Kidney epithelial cell (primary cell): ENCODE measurements around the gene DDC. TPM values are rescaled to one million over a fixed set of nuclear protein-coding genes. Genes with fewer than 3 reads are reported as not detected.

ENCODE experiments used
- DNase-seq: peaks from one replicate; pipeline ENCODE4 v3.0.0-alpha.2; 2010; ENCODE audit warnings: low read depth
- H3K27me3 ChIP-seq: 2 replicates; pipeline ENCODE4 v1.6.0; 2011; ENCODE audit warnings: low read length; ENCODE audit not compliant: control insufficient read depth, insufficient read depth
- H3K36me3 ChIP-seq: 2 replicates; pipeline ENCODE4 v1.5.1; 2011; ENCODE audit warnings: low read length; ENCODE audit not compliant: control insufficient read depth, insufficient read depth
- H3K4me3 ChIP-seq: 2 replicates; pipeline ENCODE4 v1.5.1; 2011; ENCODE audit warnings: low read depth, mild to moderate bottlenecking, control low read depth, low read length
- total RNA-seq: library from RNA; depleted of rRNA; stranded (reverse); fragments of >200 nt; gene quantifications from 2 replicates; pipeline ENCODE4 v1.2.3, GENCODE V29; 2015
- TF ChIP-seq, protein P1 (sequence below): IDR thresholded peaks from 2 replicates; pipeline ENCODE4 v1.5.1; 2011; ENCODE audit warnings: mild to moderate bottlenecking, moderate library complexity, low read length, control low read depth, inconsistent platforms; ENCODE audit not compliant: insufficient read depth, poor library complexity, severe bottlenecking

The DDC gene
- total RNA-seq, 1 donor from 2014 or later, result not detected

GRCh38 chr7:50426280-50427045 is 138.7 kb downstream of the DDC start:
- no peak overlapping the region for H3K4me3 ChIP-seq
- TF ChIP-seq, protein P1, sequence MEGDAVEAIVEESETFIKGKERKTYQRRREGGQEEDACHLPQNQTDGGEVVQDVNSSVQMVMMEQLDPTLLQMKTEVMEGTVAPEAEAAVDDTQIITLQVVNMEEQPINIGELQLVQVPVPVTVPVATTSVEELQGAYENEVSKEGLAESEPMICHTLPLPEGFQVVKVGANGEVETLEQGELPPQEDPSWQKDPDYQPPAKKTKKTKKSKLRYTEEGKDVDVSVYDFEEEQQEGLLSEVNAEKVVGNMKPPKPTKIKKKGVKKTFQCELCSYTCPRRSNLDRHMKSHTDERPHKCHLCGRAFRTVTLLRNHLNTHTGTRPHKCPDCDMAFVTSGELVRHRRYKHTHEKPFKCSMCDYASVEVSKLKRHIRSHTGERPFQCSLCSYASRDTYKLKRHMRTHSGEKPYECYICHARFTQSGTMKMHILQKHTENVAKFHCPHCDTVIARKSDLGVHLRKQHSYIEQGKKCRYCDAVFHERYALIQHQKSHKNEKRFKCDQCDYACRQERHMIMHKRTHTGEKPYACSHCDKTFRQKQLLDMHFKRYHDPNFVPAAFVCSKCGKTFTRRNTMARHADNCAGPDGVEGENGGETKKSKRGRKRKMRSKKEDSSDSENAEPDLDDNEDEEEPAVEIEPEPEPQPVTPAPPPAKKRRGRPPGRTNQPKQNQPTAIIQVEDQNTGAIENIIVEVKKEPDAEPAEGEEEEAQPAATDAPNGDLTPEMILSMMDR, result no peak
- no peaks in the 10 kb centered on the region for H3K36me3 ChIP-seq
- no peak for DNase-seq
- no peaks in the 10 kb centered on the region for H3K27me3 ChIP-seq

DNA sequence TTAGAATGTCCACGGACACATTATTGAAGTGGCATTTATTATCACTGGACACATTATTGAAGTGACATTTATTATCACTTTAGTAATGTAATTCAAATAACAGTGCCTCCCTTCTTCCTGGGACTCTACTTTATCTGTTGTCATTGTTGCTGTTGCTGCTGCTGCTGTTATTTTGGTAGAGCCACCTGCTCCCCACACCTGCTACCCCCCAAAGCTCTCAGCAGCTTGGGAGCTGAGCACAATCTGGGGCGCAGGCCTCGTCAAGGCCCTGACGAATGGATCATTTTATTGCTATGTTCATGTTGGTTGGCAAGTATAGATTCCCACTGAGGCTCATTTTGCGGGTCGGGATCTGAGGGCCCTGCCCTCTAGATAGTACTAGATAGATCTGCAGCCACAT is 139.9 kb downstream of the DDC start:
- Histone ChIP-seq H3K4me3 (no peak overlapping the region), H3K27me3 (no peaks in the 10 kb centered on the region), H3K36me3 (no peaks in the 10 kb centered on the region)
- DNase-seq, result no peak
- TF ChIP-seq, protein P1, result no peak

GRCh38 chr7:50423860-50424259 is 141.3 kb downstream of the DDC start:
- no peak overlapping the region for H3K4me3 ChIP-seq
- TF ChIP-seq, protein P1, result no peak
- no peak for DNase-seq

GRCh38 chr7:50422858-50423257 is 142.3 kb downstream of the DDC start:
- Histone ChIP-seq H3K4me3 (no peak overlapping the region), H3K36me3 (no peaks in the 10 kb centered on the region), H3K27me3 (no peaks in the 10 kb centered on the region)
- no peak for DNase-seq
- TF ChIP-seq, protein P1, result no peak

More at GRCh38 chr7:50423860-50424259, 141.3 kb downstream of the DDC start:
- no peaks in the 10 kb centered on the region for H3K27me3 ChIP-seq
- no peaks in the 10 kb centered on the region for H3K36me3 ChIP-seq

DNA sequence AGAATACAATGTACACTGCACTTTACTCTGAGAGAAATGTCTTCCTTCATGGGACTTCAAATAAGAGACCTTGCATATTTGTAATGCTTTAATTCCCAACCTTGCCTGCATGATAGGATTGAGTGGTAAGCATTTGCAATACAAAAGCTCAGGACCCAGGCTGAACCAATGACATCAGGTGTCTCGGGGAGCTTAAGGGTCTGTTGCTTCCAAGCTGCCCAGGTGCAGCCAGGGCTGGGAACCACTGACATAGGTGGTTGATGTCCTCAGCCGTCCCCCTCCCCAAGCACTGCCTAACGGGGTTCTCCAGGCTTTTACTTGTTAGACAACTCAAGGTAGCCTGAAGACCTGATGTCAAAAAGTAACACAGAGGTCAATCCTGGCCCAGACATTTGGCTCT is 144.2 kb downstream of the DDC start:
- Histone ChIP-seq H3K4me3 (no peak overlapping the region), H3K36me3 (no peaks in the 10 kb centered on the region), H3K27me3 (no peaks in the 10 kb centered on the region)
- TF ChIP-seq, protein P1, result no peak
- no peak for DNase-seq
